Upper lobe of left lung (tissue), 6 donors: ENCODE data around the gene BPIFB1. TPM values are rescaled to one million over a fixed set of nuclear protein-coding genes. Genes with fewer than 3 reads are reported as not detected.

Source experiments
- ATAC-seq, 2 donors: fragments of 200-7000 bp; cut with Tn5 transposase; one replicate each; pipeline ENCODE4 v1.9.1; 2022; ENCODE audit warnings: mild to moderate bottlenecking in 2 of 2, moderate library complexity in 2 of 2; ENCODE audit not compliant: low FRiP score in 2 of 2
- DNase-seq, 2 donors: peaks; one replicate each; pipeline ENCODE4 v3.0.0-alpha.2; 2019 to 2020
- H3K27ac ChIP-seq, 4 donors: fragments of 200-600 bp; sonication (generic); one replicate each; pipeline ENCODE4 v1.5.1; 2016 to 2019
- H3K27me3 ChIP-seq, 4 donors: fragments of 200-600 bp; sonication (generic); one replicate each; pipeline ENCODE4 v1.5.1; 2017 to 2019
- H3K36me3 ChIP-seq, 4 donors: fragments of 200-600 bp; sonication (generic); one replicate each; pipeline ENCODE4 v1.5.1; 2016 to 2019
- H3K4me1 ChIP-seq, 4 donors: fragments of 200-600 bp; sonication (generic); one replicate each; pipeline ENCODE4 v1.5.1; 2018 to 2019
- H3K4me3 ChIP-seq, 4 donors: fragments of 200-600 bp; sonication (generic); one replicate each; pipeline ENCODE4 v1.5.1; 2017 to 2019; ENCODE audit warnings: mild to moderate bottlenecking in 2 of 4, moderate library complexity in 1 of 4
- H3K9me3 ChIP-seq, 4 donors: fragments of 200-600 bp; sonication (generic); one replicate each; pipeline ENCODE4 v1.5.1; 2018 to 2019
- CTCF ChIP-seq, 6 experiments: fragments of 450-650 bp in 4 of 6; fragments of 200-600 bp in 2 of 6; sonication (generic) in 2 of 6; IDR thresholded peaks; one replicate each; pipeline ENCODE4 v1.5.1; 2016 to 2019; ENCODE audit warnings: antibody characterized with exemption in 6 of 6
- EP300 ChIP-seq, 4 donors: sonication (generic); formaldehyde crosslinking; IDR thresholded peaks; one replicate each; pipeline ENCODE4 v1.5.1; 2017; ENCODE audit warnings: antibody characterized with exemption in 4 of 4, control low read depth in 2 of 4
- POLR2A ChIP-seq, 4 donors: fragments of 450-650 bp; IDR thresholded peaks; one replicate each; pipeline ENCODE4 v1.5.1; 2016 to 2017; ENCODE audit warnings: antibody characterized with exemption in 4 of 4, mild to moderate bottlenecking in 2 of 4
- POLR2AphosphoS5 ChIP-seq, 2 donors: sonication (generic); formaldehyde crosslinking; IDR thresholded peaks; one replicate each; pipeline ENCODE4 v1.5.1; 2017; ENCODE audit warnings: antibody characterized with exemption in 2 of 2
- WGBS, 2 donors: methylation state at CpG; one replicate each; pipeline ENCODE4 v1.1.5; 2017 to 2018; 5-methylcytosine and 5-hydroxymethylcytosine counted together
- total RNA-seq, 6 donors: library from RNA; depleted of rRNA in 4 of 6; stranded (reverse); fragments of >200 nt in 4 of 6; gene quantifications; one replicate each; pipeline versions ENCODE4 v1.1.0 to v1.2.1, GENCODE V29; 2016 to 2021
- donor health status: DM: no; HTN: no; CAD: no; lungs with moderate emphysema.
- donor health status: DM: no; HTN: yes; CAD: no; lungs with severe emphysema.

BPIFB1 gene
- total RNA-seq: 100 to 1,000 TPM in 2 of 6 donors, 10 to 100 TPM in 3, 1 to 10 TPM in 1; 4.8 to 323 (median 35.3) TPM

DNA sequence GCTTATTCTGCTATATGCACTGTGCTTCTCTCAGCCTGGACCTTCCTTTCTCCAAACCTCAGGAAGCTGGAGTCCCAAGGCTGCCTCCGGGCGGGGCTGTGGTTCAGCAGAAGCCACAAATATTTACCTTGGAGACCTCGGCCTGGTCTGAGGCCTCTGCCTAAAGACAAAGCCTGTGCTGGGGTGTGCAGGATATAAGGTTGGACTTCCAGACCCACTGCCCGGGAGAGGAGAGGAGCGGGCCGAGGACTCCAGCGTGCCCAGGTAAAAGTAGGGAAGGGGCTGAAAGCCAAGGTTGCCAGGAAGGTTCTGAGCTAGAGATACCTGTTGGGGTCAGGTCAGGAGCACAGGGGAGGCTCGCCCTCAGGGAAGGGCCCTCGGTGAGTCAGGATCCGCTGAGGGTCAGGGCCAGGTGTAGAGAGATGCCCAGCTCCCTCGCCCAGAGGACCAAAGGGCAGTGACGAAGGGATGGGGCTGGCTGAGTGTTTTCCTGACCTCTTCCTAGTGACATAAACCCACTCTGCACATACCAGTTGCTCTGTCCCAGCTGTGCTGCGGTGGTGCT, at the start of gene BPIFB1:
Gene BPIFB1 (plus strand): TSS at position 224 of the 565 bp plus-strand sequence. CDS start 2,860 bp downstream, outside the sequence.
- Histone ChIP-seq H3K9me3 (no peaks in the 10 kb centered on the region), H3K27ac (no peak within 1 kb of the TSS), H3K4me3 (no peak within 1 kb of the TSS), H3K27me3 (no peaks in the 10 kb centered on the region), H3K4me1 (no peaks in the 10 kb centered on the region), H3K36me3 (no peaks in the 10 kb centered on the region)
- TF ChIP-seq POLR2A (IDR thresholded peaks at IDR 0.05) (no peak), EP300 (IDR thresholded peaks at IDR 0.05) (no peak), POLR2AphosphoS5 (IDR thresholded peaks at IDR 0.05) (no peak), CTCF (IDR thresholded peaks at IDR 0.05) (no peak)
- 80 to 81% methylated on average over 10 to 13 of the region's 13 CpGs for WGBS, 2 donors
- no peak for ATAC-seq
- no peak for DNase-seq

GRCh38 chr20:33234050-33234449, 49.0 kb upstream of the BPIFB1 start:
- DNase-seq (no peak), ATAC-seq (no peak)
- H3K27ac ChIP-seq: no peak overlapping the region
- no peaks in the 10 kb centered on the region for H3K36me3 ChIP-seq
- TF ChIP-seq POLR2A (IDR thresholded peaks at IDR 0.05) (no peak), CTCF (IDR thresholded peaks at IDR 0.05) (no peak), POLR2AphosphoS5 (IDR thresholded peaks at IDR 0.05) (no peak), EP300 (IDR thresholded peaks at IDR 0.05) (no peak)
- H3K4me3 ChIP-seq: no peak overlapping the region
- 94 to 97% methylated on average over 2 of the region's 2 CpGs for WGBS, 2 donors
- no peaks in the 10 kb centered on the region for H3K27me3 ChIP-seq
- peaks cover 0 to 9% (median 0%) of the 10 kb centered on the region in 4 donors for H3K4me1 ChIP-seq
- H3K9me3 ChIP-seq: no peaks in the 10 kb centered on the region

DNA sequence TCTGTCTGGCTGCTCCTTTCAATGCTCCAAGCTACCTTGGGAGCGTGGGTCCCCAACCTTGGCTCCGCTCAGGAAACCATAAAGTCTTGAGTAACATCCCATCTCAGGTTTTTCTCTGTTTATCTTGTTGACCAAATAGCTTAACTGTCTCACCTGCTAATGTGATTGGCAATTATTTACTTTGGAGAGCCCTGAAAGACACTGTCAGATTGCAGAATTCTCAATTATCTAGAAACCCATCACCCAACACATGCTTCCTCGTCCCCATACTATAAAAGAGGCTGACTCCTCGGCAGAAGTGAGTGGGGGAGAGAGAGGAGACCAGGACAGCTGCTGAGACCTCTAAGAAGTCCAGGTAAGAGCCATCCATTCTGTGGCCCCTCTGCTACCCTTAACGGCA, 47.3 kb upstream of the BPIFB1 start, which contains the start of gene BPIFA1:
Gene BPIFA1 (plus strand): TSS at position 301 of the 400 bp plus-strand sequence. CDS start 1,716 bp downstream, outside the sequence.
- H3K27me3 ChIP-seq: no peaks in the 10 kb centered on the region

GRCh38 chr20:33236351-33236750, 46.7 kb upstream of the BPIFB1 start:
- Histone ChIP-seq H3K4me1 (peaks cover 0 to 9% (median 0%) of the 10 kb centered on the region in 4 donors), H3K27me3 (no peaks in the 10 kb centered on the region), H3K27ac (no peak overlapping the region), H3K9me3 (no peaks in the 10 kb centered on the region), H3K4me3 (no peak overlapping the region), H3K36me3 (no peaks in the 10 kb centered on the region)
- ATAC-seq (no peak), DNase-seq (no peak)
- 50 to 86% methylated on average over 1 of the region's 1 CpG for WGBS, 2 donors
- TF ChIP-seq POLR2A (IDR thresholded peaks at IDR 0.05): no peak

More for the DNA sequence above, 47.3 kb upstream of the BPIFB1 start, which contains the start of gene BPIFA1:
- H3K9me3 ChIP-seq: no peaks in the 10 kb centered on the region
- ATAC-seq (no peak), DNase-seq (no peak)
- no peak within 1 kb of the TSS for H3K27ac ChIP-seq
- TF ChIP-seq POLR2AphosphoS5 (IDR thresholded peaks at IDR 0.05) (no peak), POLR2A (IDR thresholded peaks at IDR 0.05) (no peak), CTCF (IDR thresholded peaks at IDR 0.05) (no peak), EP300 (IDR thresholded peaks at IDR 0.05) (no peak)
- H3K4me3 ChIP-seq: no peak within 1 kb of the TSS
- H3K4me1 ChIP-seq: peaks cover 0 to 9% (median 0%) of the 10 kb centered on the region in 4 donors
- 69 to 70% methylated on average over 4 to 5 of the region's 5 CpGs for WGBS, 2 donors
- no peaks in the 10 kb centered on the region for H3K36me3 ChIP-seq

DNA sequence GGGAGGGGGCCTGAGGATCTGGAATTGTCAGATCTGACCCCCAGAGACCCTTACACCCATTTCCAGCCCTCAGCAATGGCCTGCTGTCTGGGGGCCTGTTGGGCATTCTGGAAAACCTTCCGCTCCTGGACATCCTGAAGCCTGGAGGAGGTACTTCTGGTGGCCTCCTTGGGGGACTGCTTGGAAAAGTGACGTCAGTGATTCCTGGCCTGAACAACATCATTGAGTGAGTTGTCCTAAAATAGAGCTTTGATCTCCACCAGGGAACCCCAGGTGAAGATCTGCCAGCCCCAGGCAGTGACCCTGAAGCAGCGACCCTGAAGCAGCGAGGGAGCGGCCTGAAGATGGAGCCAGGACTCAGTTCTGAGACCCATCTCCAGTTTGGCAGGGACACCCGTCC, 45.0 kb upstream of the BPIFB1 start:
- H3K9me3 ChIP-seq: no peaks in the 10 kb centered on the region
- H3K27ac ChIP-seq: no peak overlapping the region
- H3K36me3 ChIP-seq: no peaks in the 10 kb centered on the region
- 71 to 100% methylated on average over 2 to 6 of the region's 6 CpGs for WGBS, 2 donors
- DNase-seq (no peak), ATAC-seq (no peak)
- peaks cover 0 to 7% (median 0%) of the 10 kb centered on the region in 4 donors for H3K4me1 ChIP-seq
- no peaks in the 10 kb centered on the region for H3K27me3 ChIP-seq
- no peak for TF ChIP-seq POLR2A (IDR thresholded peaks at IDR 0.05)
- TF ChIP-seq POLR2AphosphoS5 (IDR thresholded peaks at IDR 0.05): no peak
- no peak for TF ChIP-seq EP300 (IDR thresholded peaks at IDR 0.05)
- no peak for TF ChIP-seq CTCF (IDR thresholded peaks at IDR 0.05)
- no peak overlapping the region for H3K4me3 ChIP-seq
